HG02938 (cell line): ENCODE measurements around the gene PDE4B.
A peak's percentile ranks its signal among the peaks of the same experiment; 100 is the strongest.

Experiments used
- ATAC-seq: cut with Tn5 transposase; IDR thresholded peaks from one replicate; pipeline ENCODE4 v1.9.1; 2021; ENCODE audit warnings: mild to moderate bottlenecking, moderate library complexity; ENCODE audit not compliant: unreplicated experiment

Gene PDE4B

DNA sequence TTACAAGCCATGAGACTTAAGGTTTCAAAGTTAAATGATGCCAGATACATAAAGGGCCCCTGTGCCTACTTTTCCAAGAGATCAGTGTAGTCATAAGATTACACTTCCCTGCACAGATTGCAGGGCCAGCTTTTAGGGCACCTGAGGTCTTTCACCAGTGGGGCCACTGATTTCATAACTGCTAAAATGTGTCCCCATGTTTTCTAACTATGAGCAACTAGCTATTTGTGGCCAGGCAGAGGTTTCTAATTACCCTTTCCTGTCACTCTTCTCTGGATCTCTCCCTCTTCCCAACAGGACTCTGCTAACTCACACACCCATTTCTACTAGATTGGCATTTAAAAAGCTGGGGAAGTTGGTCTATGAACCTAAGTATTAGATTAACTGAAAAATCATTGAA is 534.2 kb downstream of the PDE4B start:
- ATAC-seq: no peak

- ATAC-seq: peak; percentile 38
These were observed 534.9 kb downstream of the PDE4B start for GRCh38 chr1:66327588-66327987.

- ATAC-seq: no peak
These were observed 536.2 kb downstream of the PDE4B start for GRCh38 chr1:66328896-66329295.

GRCh38 chr1:66330722-66331141 is 538.0 kb downstream of the PDE4B start:
- ATAC-seq: no peak

- ATAC-seq: no peak
These were observed 539.2 kb downstream of the PDE4B start for GRCh38 chr1:66331658-66332547.

DNA sequence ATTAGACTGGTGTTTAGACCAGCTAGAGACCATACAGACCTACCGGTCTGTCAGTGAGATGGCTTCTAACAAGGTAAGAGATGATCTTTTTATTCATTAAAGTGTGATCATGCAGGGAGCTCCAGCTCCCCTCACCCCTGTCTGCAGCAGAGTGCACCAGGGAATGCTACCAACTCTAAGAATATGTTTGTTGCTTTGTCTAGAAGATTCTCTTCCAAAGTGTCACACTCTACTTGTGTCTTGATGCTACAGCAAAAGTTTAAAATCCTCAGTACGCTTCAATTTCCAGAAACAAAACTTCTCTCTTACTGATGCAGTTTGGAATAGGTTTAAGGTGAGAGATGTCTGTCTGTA is 539.8 kb downstream of the PDE4B start:
- no peak for ATAC-seq

DNA sequence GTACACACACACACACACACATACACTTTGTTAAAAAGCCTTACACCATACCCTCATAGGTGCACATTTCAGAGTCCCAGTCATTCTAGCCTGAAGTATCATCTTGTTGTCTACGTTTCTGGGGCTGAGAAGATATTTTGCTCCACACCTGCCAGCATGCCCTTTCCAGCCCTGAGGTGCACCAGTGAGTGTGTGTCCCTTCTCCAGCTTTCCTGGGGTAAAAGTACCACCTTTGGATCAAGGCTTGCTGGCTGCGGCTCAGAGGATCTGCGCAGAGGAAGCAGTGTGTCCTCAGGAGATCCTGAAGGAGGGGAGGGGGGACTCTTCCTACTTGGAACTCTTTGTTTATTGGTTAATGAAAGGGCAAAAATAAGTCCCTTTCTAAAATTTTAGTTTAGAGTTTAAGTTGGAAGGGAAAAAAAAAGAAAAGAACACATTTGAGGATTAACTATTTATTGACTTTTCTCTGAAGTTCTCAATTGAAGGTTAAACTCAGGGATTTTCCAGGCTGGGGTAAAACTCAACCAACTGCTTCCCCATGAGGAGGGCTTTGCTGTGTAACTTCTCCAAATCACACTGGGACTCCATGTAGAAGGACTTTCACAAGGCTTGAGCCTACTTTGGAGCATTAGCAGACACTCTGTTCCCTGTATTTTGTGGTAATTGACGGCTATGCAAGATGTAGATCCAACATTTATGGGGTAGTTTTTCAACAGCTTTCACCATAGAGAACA is 540.9 kb downstream of the PDE4B start:
- no peak for ATAC-seq

- no peak for ATAC-seq
These were observed 541.6 kb downstream of the PDE4B start for GRCh38 chr1:66334318-66334717.

DNA sequence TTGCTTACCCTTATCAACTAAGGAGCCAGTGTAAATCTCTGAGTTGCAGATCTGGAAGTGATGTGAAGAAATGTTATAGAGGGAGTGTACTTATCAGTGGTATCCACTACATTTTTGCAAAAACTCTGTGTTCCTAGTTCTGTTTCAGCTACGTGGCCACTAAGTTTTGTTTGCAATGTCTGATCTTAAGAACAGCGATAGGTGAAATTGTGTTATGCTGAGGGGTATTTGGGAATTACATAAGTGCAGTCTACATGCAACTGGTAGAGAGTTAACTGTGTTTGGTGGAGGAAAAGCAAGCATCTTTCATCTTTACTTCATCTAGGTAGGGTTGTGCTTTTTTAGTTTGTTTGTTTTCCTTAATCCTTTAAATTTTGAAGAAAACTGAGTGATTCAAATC is 542.4 kb downstream of the PDE4B start:
- ATAC-seq: no peak

- peak; percentile 86 for ATAC-seq
These were observed 543.4 kb downstream of the PDE4B start for GRCh38 chr1:66335859-66336640.

GRCh38 chr1:66336641-66336990 is 543.9 kb downstream of the PDE4B start:
- peak; percentile 1 for ATAC-seq

- no peak for ATAC-seq
These were observed 544.6 kb downstream of the PDE4B start for GRCh38 chr1:66337249-66337648.

DNA sequence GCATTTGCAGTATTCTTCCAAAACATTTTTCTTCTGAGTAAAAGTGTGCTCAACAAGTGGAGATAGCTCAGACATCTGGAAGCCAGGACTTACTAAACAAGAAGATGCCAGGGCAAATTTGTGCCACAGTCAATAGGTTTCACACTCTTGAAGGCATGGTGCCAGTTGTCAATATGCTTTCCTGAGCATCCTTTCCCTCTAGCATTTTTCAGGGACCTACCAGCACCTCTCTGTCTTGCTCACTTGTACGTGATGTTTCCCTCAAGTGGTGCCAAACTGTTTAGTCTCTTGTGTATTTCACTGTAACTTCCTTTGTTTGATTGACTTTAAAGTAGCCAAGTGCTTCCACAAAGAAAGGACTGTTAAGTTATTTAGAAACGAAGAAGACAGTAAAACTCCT is 547.2 kb downstream of the PDE4B start:
- no peak for ATAC-seq

DNA sequence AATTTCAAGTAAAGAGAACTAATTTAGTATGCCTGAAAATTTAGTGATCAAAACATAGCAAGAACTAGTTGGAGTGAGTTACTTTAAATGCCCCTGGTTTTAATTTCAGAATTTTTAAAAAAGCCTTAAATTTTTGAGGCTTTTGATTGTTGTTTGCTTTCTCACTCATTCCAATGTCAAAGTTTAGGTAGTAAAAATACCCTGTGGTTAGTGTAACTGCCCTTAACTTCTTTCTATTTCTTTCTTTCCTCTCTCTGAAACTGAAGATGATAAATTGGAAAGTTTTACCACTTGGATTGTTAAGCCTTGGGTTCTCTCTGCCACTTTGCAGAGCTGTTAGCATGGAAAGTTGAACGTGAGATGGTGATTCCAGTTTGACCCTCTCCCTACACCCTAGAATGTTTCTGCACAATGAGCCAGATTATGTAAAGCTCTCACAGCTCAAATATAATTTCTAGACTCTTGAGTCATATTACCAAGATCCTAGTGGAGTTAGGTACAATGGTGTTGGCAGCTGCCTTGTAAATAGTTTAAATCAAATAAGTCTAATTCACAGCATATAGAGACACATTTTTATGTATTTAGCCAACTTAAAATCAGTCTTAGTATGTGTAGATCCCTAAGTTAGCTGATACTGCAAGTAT is 548.9 kb downstream of the PDE4B start:
- no peak for ATAC-seq

DNA sequence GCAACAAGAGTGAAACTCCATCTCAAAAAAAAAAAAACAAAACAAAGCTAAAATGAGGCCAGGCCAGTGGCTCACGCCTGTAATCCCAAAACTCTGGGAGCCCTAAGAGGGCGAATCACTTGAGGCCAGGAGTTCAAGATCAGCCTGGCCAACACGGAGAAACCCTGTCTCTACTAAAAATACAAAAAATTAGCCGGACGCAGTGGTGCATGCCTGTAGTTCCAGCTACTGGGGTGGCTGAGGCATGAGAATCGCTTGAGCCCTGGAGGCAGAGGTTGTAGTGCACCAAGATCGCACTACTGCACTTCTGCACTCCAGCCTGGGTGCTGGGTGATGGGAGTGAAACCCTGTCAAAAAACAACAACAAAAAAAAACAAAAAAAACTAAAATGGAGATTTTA is 550.0 kb downstream of the PDE4B start:
- ATAC-seq: no peak

- no peak for ATAC-seq
These were observed 551.1 kb downstream of the PDE4B start for GRCh38 chr1:66343569-66344325.

GRCh38 chr1:66346057-66346795 is 553.5 kb downstream of the PDE4B start:
- ATAC-seq: no peak

- ATAC-seq: no peak
These were observed 554.2 kb downstream of the PDE4B start for GRCh38 chr1:66346873-66347272.

DNA sequence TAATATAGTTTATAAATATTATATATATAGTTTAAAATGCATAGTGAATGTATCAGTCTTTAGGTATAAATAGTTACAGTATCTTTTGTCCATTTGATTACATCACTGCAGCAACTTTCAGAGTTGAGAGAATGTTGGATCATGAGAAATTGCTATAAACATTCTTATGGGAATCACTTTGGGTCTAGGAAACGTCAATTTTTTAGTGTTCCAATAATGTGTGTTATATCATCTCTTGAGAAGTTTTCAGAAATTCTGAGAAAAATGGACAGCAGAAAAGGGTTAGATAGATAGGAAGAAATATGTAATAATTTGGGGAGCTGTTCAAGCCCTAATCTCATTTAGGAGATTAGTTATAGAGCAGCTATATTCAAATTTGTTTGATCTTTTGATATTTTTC is 556.1 kb downstream of the PDE4B start:
- ATAC-seq: no peak

GRCh38 chr1:66349242-66349641 is 556.5 kb downstream of the PDE4B start:
- no peak for ATAC-seq
